Neural cell (in vitro differentiated cells): ENCODE results near the gene ALOX5AP. TPM values are rescaled to one million over a fixed set of nuclear protein-coding genes. Genes with fewer than 3 reads are reported as not detected.

Experiments used
- H2AFZ ChIP-seq: fragments of 200-600, 300-800 bp; sonication (generic), shearing (Covaris generic); 2 replicates; pipeline ENCODE4 v1.6.0; 2014; ENCODE audit warnings: low read depth, mild to moderate bottlenecking, antibody characterized with exemption, low read length, moderate library complexity
- H3F3A ChIP-seq: fragments of 200-600 bp; shearing (Covaris generic); 2 replicates; pipeline ENCODE4 v1.6.1; 2016; ENCODE audit warnings: mild to moderate bottlenecking, moderate library complexity, mixed read lengths, antibody characterized with exemption, low read length; ENCODE audit not compliant: insufficient read depth, poor library complexity, severe bottlenecking
- H3K27ac ChIP-seq: fragments of 200-600, 300-800 bp; sonication (generic), shearing (Covaris generic); 2 replicates; pipeline ENCODE4 v1.5.1; 2014; ENCODE audit warnings: mild to moderate bottlenecking, low read length, moderate library complexity
- H3K27me3 ChIP-seq: fragments of 300-800, 200-600 bp; sonication (generic), shearing (Covaris generic); 2 replicates; pipeline ENCODE4 v1.6.0; 2014; ENCODE audit warnings: mild to moderate bottlenecking, low read depth, low read length, moderate library complexity; ENCODE audit not compliant: insufficient read depth
- H3K36me3 ChIP-seq: fragments of 300-800, 200-600 bp; sonication (generic), shearing (Covaris generic); 2 replicates; pipeline ENCODE4 v1.5.1; 2014; ENCODE audit warnings: mild to moderate bottlenecking, antibody characterized with exemption, low read length, moderate library complexity; ENCODE audit not compliant: insufficient read depth
- H3K4me2 ChIP-seq: fragments of 300-800, 200-600 bp; sonication (generic), shearing (Covaris generic); 2 replicates; pipeline ENCODE4 v1.6.0; 2014; ENCODE audit warnings: mild to moderate bottlenecking, low read length
- H3K4me3 ChIP-seq: fragments of 300-800, 200-600 bp; sonication (generic), shearing (Covaris generic); 2 replicates; pipeline ENCODE4 v1.5.1; 2014; ENCODE audit warnings: mild to moderate bottlenecking, low read length, moderate library complexity
- H3K79me2 ChIP-seq: fragments of 200-600 bp; shearing (Covaris generic); replicated peaks from 2 replicates; pipeline ENCODE4 v1.6.0; 2014; ENCODE audit warnings: mild to moderate bottlenecking, low read length, moderate library complexity; ENCODE audit not compliant: insufficient read depth
- H3K9ac ChIP-seq: fragments of 300-800, 200-600 bp; sonication (generic), shearing (Covaris generic); 2 replicates; pipeline ENCODE4 v1.6.1; 2016; ENCODE audit warnings: mild to moderate bottlenecking, low read length, mixed read lengths
- H3K9me2 ChIP-seq: fragments of 200-600 bp; shearing (Covaris generic); 2 replicates; pipeline ENCODE4 v1.6.1; 2016; ENCODE audit warnings: mild to moderate bottlenecking, low read length, mixed read lengths; ENCODE audit not compliant: insufficient read depth
- H3K9me3 ChIP-seq: fragments of 200-600, 300-800 bp; sonication (generic), shearing (Covaris generic); 2 replicates; pipeline ENCODE4 v1.6.1; 2016; ENCODE audit warnings: mild to moderate bottlenecking, mixed run types, low read length, moderate library complexity, mixed read lengths
- H4K20me1 ChIP-seq: fragments of 200-600 bp; shearing (Covaris generic); 2 replicates; pipeline ENCODE4 v1.6.1; 2016; ENCODE audit warnings: mild to moderate bottlenecking, mixed run types; ENCODE audit not compliant: insufficient read depth
- EP300 ChIP-seq: fragments of 450-650 bp; conservative IDR thresholded peaks from 2 replicates; pipeline ENCODE4 v1.6.1; 2014; ENCODE audit warnings: antibody characterized with exemption, mild to moderate bottlenecking, moderate library complexity; ENCODE audit not compliant: poor library complexity, severe bottlenecking
- EZH2 ChIP-seq: fragments of 200-600, 300-800 bp; shearing (Covaris generic), sonication (generic); IDR thresholded peaks from 2 replicates; pipeline ENCODE4 v1.6.1; 2014; ENCODE audit warnings: antibody characterized with exemption, low read length, borderline replicate concordance, mild to moderate bottlenecking; ENCODE audit not compliant: insufficient read depth, poor library complexity, severe bottlenecking
- MXI1 ChIP-seq: fragments of 450-650 bp; conservative IDR thresholded peaks from 2 replicates; pipeline ENCODE4 v1.6.1; 2014; ENCODE audit warnings: antibody characterized with exemption, mild to moderate bottlenecking; ENCODE audit not compliant: poor library complexity, severe bottlenecking
- POLR2AphosphoS5 ChIP-seq: IDR thresholded peaks from 2 replicates; pipeline ENCODE4 v1.6.1; 2012
- SMC3 ChIP-seq: fragments of 450-650 bp; conservative IDR thresholded peaks from 2 replicates; pipeline ENCODE4 v1.6.1; 2014; ENCODE audit warnings: antibody characterized with exemption, mild to moderate bottlenecking, moderate library complexity; ENCODE audit not compliant: poor library complexity
- TAF1 ChIP-seq: IDR thresholded peaks from 2 replicates; pipeline ENCODE4 v1.6.1; 2012; ENCODE audit warnings: low read depth
- polyA plus RNA-seq: library from polyadenylated mRNA; depleted of rRNA; stranded (reverse); fragments of >200 nt; gene quantifications from 2 replicates; pipeline ENCODE4 v1.2.3, GENCODE V29; 2014
- TF ChIP-seq, protein P1 (sequence below): IDR thresholded peaks from 2 replicates; pipeline ENCODE4 v1.6.1; 2012; ENCODE audit warnings: borderline replicate concordance

Gene ALOX5AP
- polyA plus RNA-seq, 1 donor from 2014 or later, result not detected

DNA sequence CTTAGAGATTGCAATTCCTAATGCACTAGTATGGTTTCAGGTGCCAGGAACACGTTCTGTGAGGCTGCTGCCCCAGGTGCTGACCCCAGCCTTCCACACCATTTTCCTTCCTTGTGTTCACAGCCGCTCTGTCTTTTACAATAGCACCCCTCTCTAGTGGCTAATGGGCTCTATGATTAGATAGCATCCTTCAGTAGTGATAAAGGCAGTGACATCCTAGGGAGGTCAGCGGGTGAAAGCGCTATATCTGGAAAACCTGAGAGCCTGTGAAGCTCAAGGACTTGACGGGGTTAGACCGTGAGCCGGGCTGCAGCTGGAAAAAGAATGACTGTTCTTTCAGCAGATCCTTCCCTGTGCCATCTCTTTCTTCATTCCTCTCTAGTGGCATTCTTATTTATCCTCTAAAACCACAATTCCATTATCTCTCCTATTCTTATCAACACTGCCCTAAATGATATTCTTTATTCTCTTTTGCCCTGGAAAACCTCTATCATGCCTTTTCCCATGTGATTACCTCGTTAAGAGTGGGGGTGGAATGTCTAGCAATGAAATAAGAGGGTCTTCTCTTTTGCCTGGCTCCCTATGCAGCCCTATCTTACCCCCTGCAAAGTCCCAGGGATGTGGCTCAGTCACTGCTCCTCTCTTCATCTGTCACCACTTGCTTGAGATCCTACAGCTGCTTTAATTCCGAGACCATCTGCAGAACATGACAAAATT lies 21.8 kb downstream of the ALOX5AP start (continued):
- TF ChIP-seq, protein P1, sequence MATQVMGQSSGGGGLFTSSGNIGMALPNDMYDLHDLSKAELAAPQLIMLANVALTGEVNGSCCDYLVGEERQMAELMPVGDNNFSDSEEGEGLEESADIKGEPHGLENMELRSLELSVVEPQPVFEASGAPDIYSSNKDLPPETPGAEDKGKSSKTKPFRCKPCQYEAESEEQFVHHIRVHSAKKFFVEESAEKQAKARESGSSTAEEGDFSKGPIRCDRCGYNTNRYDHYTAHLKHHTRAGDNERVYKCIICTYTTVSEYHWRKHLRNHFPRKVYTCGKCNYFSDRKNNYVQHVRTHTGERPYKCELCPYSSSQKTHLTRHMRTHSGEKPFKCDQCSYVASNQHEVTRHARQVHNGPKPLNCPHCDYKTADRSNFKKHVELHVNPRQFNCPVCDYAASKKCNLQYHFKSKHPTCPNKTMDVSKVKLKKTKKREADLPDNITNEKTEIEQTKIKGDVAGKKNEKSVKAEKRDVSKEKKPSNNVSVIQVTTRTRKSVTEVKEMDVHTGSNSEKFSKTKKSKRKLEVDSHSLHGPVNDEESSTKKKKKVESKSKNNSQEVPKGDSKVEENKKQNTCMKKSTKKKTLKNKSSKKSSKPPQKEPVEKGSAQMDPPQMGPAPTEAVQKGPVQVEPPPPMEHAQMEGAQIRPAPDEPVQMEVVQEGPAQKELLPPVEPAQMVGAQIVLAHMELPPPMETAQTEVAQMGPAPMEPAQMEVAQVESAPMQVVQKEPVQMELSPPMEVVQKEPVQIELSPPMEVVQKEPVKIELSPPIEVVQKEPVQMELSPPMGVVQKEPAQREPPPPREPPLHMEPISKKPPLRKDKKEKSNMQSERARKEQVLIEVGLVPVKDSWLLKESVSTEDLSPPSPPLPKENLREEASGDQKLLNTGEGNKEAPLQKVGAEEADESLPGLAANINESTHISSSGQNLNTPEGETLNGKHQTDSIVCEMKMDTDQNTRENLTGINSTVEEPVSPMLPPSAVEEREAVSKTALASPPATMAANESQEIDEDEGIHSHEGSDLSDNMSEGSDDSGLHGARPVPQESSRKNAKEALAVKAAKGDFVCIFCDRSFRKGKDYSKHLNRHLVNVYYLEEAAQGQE, result no peak
- TF ChIP-seq TAF1, result no peak
- TF ChIP-seq MXI1, result no peak

- H3K4me3 ChIP-seq, result no peak overlapping the region
- no peak overlapping the region for H3K4me2 ChIP-seq
- no peaks in the 10 kb centered on the region for H3K9me2 ChIP-seq
- H3K27ac ChIP-seq, result no peak overlapping the region
- no peak overlapping the region for H2AFZ ChIP-seq
- TF ChIP-seq, protein P1, result no peak
- TF ChIP-seq EZH2 (no peak), SMC3 (no peak), EP300 (no peak), TAF1 (no peak)
- no peaks in the 10 kb centered on the region for H3K9me3 ChIP-seq
- H3K36me3 ChIP-seq, result no peaks in the 10 kb centered on the region
- H3K79me2 ChIP-seq, result no peaks in the 10 kb centered on the region
- H3F3A ChIP-seq, result no peaks in the 10 kb centered on the region
- H4K20me1 ChIP-seq, result no peaks in the 10 kb centered on the region
- no peaks in the 10 kb centered on the region for H3K27me3 ChIP-seq
- no peak overlapping the region for H3K9ac ChIP-seq
Observed at GRCh38 chr13:30759748-30760147, 24.4 kb downstream of the ALOX5AP start.

GRCh38 chr13:30762643-30763042 lies 27.3 kb downstream of the ALOX5AP start:
- Histone ChIP-seq H3K36me3 (no peaks in the 10 kb centered on the region), H3K27ac (no peak overlapping the region), H3K4me2 (no peak overlapping the region), H3K79me2 (no peaks in the 10 kb centered on the region), H3K9me3 (no peaks in the 10 kb centered on the region), H3K9ac (no peak overlapping the region), H3K9me2 (no peaks in the 10 kb centered on the region), H3F3A (no peaks in the 10 kb centered on the region), H3K4me3 (no peak overlapping the region), H4K20me1 (no peaks in the 10 kb centered on the region), H3K27me3 (no peaks in the 10 kb centered on the region), H2AFZ (no peak overlapping the region)
- TF ChIP-seq TAF1, result no peak
- TF ChIP-seq EP300, result no peak
- TF ChIP-seq MXI1, result no peak
- TF ChIP-seq POLR2AphosphoS5, result no peak
- TF ChIP-seq, protein P1, result no peak
- TF ChIP-seq SMC3, result no peak
- no peak for TF ChIP-seq EZH2
